Measurements from ENCODE around the gene MYOD1. TPM values are rescaled to one million over a fixed set of nuclear protein-coding genes. Genes with fewer than 3 reads are reported as not detected.

Gene MYOD1
- polyA plus RNA-seq (ENCODE audit: insufficient read length in 10 of 10), result 10 to 100 TPM; 38.1 to 64.4 (median 45.8) TPM
- long read RNA-seq, donor 1, transcript MYOD1-201 (3 exons, 1,801 nt), result major isoform, 27 of 33 reads
- long read RNA-seq, donor 1, partial matches to known transcripts, result 6 of 33 reads
- long read RNA-seq, donor 1, other reads (novel, unspliced or antisense), result 0 of 33 reads
- long read RNA-seq, donor 2, transcript MYOD1-201 (3 exons, 1,801 nt), result major isoform, 14 of 14 reads
- long read RNA-seq, donor 2, partial matches to known transcripts, result 0 of 14 reads
- long read RNA-seq, donor 2, other reads (novel, unspliced or antisense), result 0 of 14 reads
- long read RNA-seq, donor 3, result 0 reads
- long read RNA-seq, donor 4, transcript MYOD1-201 (3 exons, 1,801 nt), result major isoform, 19 of 26 reads
- long read RNA-seq, donor 4, partial matches to known transcripts, result 7 of 26 reads
- long read RNA-seq, donor 4, other reads (novel, unspliced or antisense), result 0 of 26 reads
- long read RNA-seq, donor 5, transcript MYOD1-201 (3 exons, 1,801 nt), result major isoform, 27 of 45 reads
- long read RNA-seq, donor 5, partial matches to known transcripts, result 18 of 45 reads
- long read RNA-seq, donor 5, other reads (novel, unspliced or antisense), result 0 of 45 reads
- long read RNA-seq, donor 6, transcript MYOD1-201 (3 exons, 1,801 nt), result major isoform, 33 of 33 reads
- long read RNA-seq, donor 6, partial matches to known transcripts, result 0 of 33 reads
- long read RNA-seq, donor 6, other reads (novel, unspliced or antisense), result 0 of 33 reads
- long read RNA-seq, donor 7, transcript MYOD1-201 (3 exons, 1,801 nt), result major isoform, 10 of 10 reads
- long read RNA-seq, donor 7, partial matches to known transcripts, result 0 of 10 reads
- long read RNA-seq, donor 7, other reads (novel, unspliced or antisense), result 0 of 10 reads
- long read RNA-seq, donor 8, transcript MYOD1-201 (3 exons, 1,801 nt), result major isoform, 13 of 13 reads
- long read RNA-seq, donor 8, partial matches to known transcripts, result 0 of 13 reads
- long read RNA-seq, donor 8, other reads (novel, unspliced or antisense), result 0 of 13 reads
- long read RNA-seq, donor 9, partial matches to known transcripts, result 0 of 4 reads
- long read RNA-seq, donor 9, other reads (novel, unspliced or antisense), result 0 of 4 reads

- peak; percentile 66 to 75 (median 73) for DNase-seq
Observed at GRCh38 chr11:17719028-17719937, at the start of gene MYOD1. MYOD1 (plus strand) TSS chr11:17719571; CDS start chr11:17719783, 212 bp downstream.

GRCh38 chr11:17672469-17672868, 46.9 kb upstream of the MYOD1 start:
- DNase-seq, result no peak

- DNase-seq, result no peak
Observed at GRCh38 chr11:17673951-17674350, 45.4 kb upstream of the MYOD1 start.

- no peak for DNase-seq
Observed at GRCh38 chr11:17682848-17683247, 36.5 kb upstream of the MYOD1 start.

GRCh38 chr11:17683377-17684161, 35.8 kb upstream of the MYOD1 start:
- DNase-seq, result peak in 1 of 3 donors; percentile 36

GRCh38 chr11:17684550-17684949, 34.8 kb upstream of the MYOD1 start:
- DNase-seq, result no peak

GRCh38 chr11:17686231-17686980, 33.0 kb upstream of the MYOD1 start:
- peak; percentile 29 to 60 (median 60) for DNase-seq

- DNase-seq, result peak; percentile 75 to 79 (median 77)
Observed at GRCh38 chr11:17687946-17688670, 31.3 kb upstream of the MYOD1 start.

- no peak for DNase-seq
Observed at GRCh38 chr11:17691550-17691949, 27.8 kb upstream of the MYOD1 start.

- DNase-seq, result peak in 1 of 3 donors; percentile 50
Observed at GRCh38 chr11:17691976-17692375, 27.4 kb upstream of the MYOD1 start.

GRCh38 chr11:17692931-17693330, 26.4 kb upstream of the MYOD1 start:
- no peak for DNase-seq

- DNase-seq, result no peak
Observed at GRCh38 chr11:17693531-17693930, 25.8 kb upstream of the MYOD1 start.

- DNase-seq, result peak in 1 of 3 donors; percentile 39
Observed at GRCh38 chr11:17694494-17695110, 24.8 kb upstream of the MYOD1 start.

- peak in 1 of 3 donors; percentile 45 for DNase-seq
Observed at GRCh38 chr11:17695454-17696441, 23.6 kb upstream of the MYOD1 start.

- DNase-seq, result no peak
Observed at GRCh38 chr11:17696741-17697140, 22.6 kb upstream of the MYOD1 start.

GRCh38 chr11:17697175-17697949, 22.0 kb upstream of the MYOD1 start:
- DNase-seq, result peak in 2 of 3 donors; percentile 20 to 34
